IgD-negative memory B cell (primary cell): ENCODE results near the gene SHB. TPM values are rescaled to one million over a fixed set of nuclear protein-coding genes. Genes with fewer than 3 reads are reported as not detected.

Experiments
- H3K27ac Mint-ChIP-seq, 3 donors: one replicate each; pipeline ENCODE4 v1.8.0; 2020 to 2022; ENCODE audit warnings: mild to moderate bottlenecking in 3 of 3, mixed read lengths in 3 of 3, moderate library complexity in 1 of 3
- H3K27me3 Mint-ChIP-seq: one replicate; pipeline ENCODE4 v1.8.0; 2021; ENCODE audit warnings: mixed read lengths
- H3K36me3 Mint-ChIP-seq: one replicate; pipeline ENCODE4 v1.8.0; 2020; ENCODE audit warnings: mild to moderate bottlenecking, mixed read lengths
- H3K4me1 Mint-ChIP-seq, 3 donors: one replicate each; pipeline ENCODE4 v1.8.0; 2020 to 2022; ENCODE audit warnings: mixed read lengths in 3 of 3, mild to moderate bottlenecking in 1 of 3
- H3K4me3 Mint-ChIP-seq, 4 donors: one replicate each; pipeline ENCODE4 v1.8.0; 2020 to 2022; ENCODE audit warnings: mild to moderate bottlenecking in 4 of 4, mixed read lengths in 4 of 4, moderate library complexity in 3 of 4
- H3K9me3 Mint-ChIP-seq, 3 donors: one replicate each; pipeline ENCODE4 v1.8.0; 2020 to 2021; ENCODE audit warnings: mixed read lengths in 3 of 3, mild to moderate bottlenecking in 1 of 3
- polyA plus RNA-seq: library from polyadenylated mRNA; unstranded; fragments of 300-500 nt; fragmentation: Illumina TruSeq; gene quantifications from one replicate; pipeline ENCODE4 v1.2.3, GENCODE V29; 2021

SHB gene
- polyA plus RNA-seq, 1 donor from 2014 or later = not detected

DNA sequence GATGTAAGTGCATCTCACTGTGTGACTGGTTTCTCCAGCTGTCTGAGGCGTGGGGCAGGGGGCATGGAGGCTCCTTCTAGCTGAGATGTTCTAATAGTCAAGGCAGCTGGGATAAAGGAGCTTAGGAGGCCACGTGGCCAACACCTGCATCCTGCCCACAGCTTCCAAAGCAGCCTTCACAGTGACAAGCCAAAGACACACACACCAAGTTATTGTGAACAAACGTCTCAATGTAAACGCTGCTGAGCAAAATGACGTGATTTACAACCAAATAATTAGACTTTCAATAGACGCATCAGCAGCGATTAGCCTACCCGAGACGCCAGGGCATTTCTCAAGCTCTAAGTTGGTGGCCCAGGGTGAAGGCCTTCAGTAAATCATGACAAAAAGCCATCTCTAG is 141.9 kb downstream of the SHB start:
- no peaks in the 10 kb centered on the region for H3K4me1 Mint-ChIP-seq
- H3K4me3 Mint-ChIP-seq = no peak overlapping the region
- H3K9me3 Mint-ChIP-seq = peaks cover 0 to 4% (median 0%) of the 10 kb centered on the region in 3 donors
- no peaks in the 10 kb centered on the region for H3K36me3 Mint-ChIP-seq
- H3K27ac Mint-ChIP-seq = no peak overlapping the region
- peaks cover 5% of the 10 kb centered on the region for H3K27me3 Mint-ChIP-seq

DNA sequence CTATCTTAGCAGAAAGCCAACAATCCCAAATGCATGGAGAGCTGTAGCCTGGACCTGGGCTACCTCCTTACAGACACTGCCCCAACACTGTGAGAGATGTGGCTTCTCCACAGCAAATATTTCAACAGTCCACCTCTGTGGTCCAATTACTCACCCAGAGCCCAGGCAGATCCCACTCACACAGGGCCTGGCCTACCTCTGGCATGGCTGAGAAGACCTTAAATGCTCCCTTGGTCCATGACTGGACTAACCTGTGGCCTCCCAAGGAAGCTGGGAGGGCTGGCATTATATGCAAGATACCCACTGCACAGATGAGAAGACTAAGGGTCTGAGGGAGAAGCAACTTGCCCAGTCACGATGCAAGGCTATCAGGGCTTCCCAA is 142.3 kb downstream of the SHB start:
- Mint-ChIP-seq H3K4me3 (no peak overlapping the region), H3K36me3 (no peaks in the 10 kb centered on the region), H3K9me3 (peaks cover 0 to 4% (median 0%) of the 10 kb centered on the region in 3 donors), H3K4me1 (no peaks in the 10 kb centered on the region), H3K27me3 (peaks cover 5% of the 10 kb centered on the region), H3K27ac (no peak overlapping the region)

DNA sequence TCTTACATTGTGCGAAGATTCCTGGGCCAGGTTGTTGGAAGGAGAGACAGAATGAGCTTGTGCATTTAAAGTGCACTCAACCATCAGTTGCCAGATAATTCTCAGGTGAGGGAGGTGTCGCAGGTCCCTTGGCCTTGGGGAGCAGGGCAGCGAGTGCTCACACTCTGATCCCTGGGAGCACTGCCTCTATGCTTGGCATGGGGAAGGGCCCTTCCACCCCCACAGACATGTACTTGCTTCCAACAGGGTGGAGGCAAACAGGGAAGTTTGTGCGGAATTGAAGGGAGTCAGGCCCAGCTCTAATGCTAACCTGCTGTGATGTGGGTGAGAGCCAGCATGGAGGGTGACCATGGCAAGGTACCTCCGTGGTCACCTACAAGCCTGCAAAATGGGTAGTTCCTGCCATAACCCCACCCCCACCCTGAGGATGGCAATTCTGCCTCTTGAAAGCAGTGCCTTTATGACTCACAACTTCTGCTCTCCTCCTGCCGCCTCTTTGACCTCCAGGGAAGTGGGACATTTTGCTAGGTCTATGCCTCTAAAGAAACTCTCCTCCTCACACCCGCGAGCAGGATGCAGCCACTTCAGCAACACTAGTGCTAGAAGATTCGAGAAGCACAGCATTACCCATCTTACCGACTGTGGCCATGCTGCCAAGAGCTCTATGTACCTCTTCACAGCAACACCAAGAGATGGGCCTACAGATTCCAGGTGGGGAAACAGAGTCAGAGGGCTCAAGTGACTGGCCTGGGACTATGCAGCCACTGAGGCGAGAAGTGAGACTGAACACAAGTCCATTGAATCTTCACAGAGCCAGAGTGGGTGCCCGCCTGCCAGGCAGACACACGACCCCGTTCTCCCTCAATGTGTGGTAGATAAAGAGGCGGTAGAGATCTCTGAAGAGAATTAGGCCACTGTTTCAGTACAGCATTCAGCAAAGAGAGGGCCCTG is 143.0 kb downstream of the SHB start:
- Mint-ChIP-seq H3K4me3 (no peak overlapping the region), H3K27ac (no peak overlapping the region), H3K9me3 (peaks cover 0 to 4% (median 0%) of the 10 kb centered on the region in 3 donors), H3K27me3 (peaks cover 7% of the 10 kb centered on the region), H3K4me1 (no peaks in the 10 kb centered on the region), H3K36me3 (no peaks in the 10 kb centered on the region)

DNA sequence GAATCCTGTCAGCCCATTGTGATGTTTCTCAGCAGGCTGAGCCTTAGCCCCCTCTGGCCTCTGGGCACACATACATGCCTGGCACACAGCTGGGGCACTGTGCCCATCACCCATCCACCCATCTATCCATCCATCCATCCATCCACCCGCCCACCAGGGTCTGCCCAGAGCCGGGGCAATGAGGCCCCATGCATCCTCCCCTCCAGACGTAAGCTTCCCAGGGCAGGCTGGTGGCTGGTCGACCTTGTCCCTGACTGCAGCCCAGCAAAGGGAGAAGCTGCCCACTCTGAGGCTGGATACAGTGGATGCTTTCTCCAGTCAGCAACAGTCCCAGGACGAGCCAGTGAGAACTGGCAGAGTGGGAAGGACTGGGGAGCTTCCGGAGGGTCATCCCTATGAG is 144.0 kb downstream of the SHB start:
- Mint-ChIP-seq H3K4me3 (no peak overlapping the region), H3K36me3 (no peaks in the 10 kb centered on the region), H3K27ac (no peak overlapping the region), H3K4me1 (no peaks in the 10 kb centered on the region), H3K27me3 (peaks cover 7% of the 10 kb centered on the region), H3K9me3 (no peaks in the 10 kb centered on the region)

DNA sequence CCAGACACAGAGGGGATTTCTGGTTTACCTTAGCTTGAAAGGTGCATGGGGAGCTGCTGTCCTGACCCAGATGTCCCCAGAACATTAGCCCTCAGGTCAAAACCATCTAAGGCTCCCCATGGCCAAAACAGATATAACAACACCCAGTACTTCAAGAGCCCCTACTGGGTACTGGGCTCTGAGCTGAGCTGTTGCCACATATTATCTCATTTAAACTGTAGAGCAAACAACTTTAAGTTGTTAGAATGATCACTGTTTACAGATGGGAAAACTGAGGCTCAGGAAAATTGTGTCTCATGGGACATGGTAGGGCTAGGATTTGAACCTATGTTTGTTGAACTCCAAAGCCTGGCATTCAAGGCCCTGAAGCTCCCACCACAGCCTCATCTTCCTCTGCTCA is 144.5 kb downstream of the SHB start:
- H3K36me3 Mint-ChIP-seq = no peaks in the 10 kb centered on the region
- H3K9me3 Mint-ChIP-seq = no peaks in the 10 kb centered on the region
- H3K4me3 Mint-ChIP-seq = no peak overlapping the region
- no peaks in the 10 kb centered on the region for H3K4me1 Mint-ChIP-seq
- no peak overlapping the region for H3K27ac Mint-ChIP-seq
- H3K27me3 Mint-ChIP-seq = peaks cover 6% of the 10 kb centered on the region

DNA sequence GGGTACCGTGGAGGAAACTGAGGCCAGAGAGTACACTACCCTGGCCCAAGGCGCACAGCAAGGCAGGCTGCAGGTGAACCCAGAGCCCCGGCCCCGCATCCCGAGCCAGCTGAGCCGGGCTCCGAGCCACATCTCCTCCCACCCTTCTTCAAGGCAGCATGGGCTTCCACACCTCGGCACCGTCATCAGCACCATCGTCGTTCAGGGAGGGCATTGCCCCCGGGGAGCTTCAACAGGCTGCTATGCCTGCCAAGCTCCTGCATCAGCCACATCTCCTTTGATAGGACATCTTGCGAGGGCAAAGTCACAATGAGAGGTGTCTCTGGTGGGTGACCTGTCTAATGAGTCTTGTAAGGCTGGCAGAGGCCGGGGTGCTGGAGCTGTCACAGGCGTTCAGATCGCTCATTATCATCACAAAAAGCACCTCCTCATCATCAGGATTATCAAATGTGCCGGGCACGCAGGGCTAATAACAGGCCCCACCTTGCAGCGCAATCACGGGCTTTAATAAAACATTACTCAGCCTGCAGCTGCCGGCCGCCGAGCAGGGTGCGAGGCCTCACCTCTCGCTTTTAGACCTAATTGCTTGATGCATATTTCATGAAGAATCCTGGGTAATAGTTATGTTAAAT is 145.1 kb downstream of the SHB start:
- H3K4me3 Mint-ChIP-seq = no peak overlapping the region
- no peaks in the 10 kb centered on the region for H3K36me3 Mint-ChIP-seq
- H3K27me3 Mint-ChIP-seq = peaks cover 6% of the 10 kb centered on the region
- no peak overlapping the region for H3K27ac Mint-ChIP-seq
- H3K9me3 Mint-ChIP-seq = no peaks in the 10 kb centered on the region
- no peaks in the 10 kb centered on the region for H3K4me1 Mint-ChIP-seq

DNA sequence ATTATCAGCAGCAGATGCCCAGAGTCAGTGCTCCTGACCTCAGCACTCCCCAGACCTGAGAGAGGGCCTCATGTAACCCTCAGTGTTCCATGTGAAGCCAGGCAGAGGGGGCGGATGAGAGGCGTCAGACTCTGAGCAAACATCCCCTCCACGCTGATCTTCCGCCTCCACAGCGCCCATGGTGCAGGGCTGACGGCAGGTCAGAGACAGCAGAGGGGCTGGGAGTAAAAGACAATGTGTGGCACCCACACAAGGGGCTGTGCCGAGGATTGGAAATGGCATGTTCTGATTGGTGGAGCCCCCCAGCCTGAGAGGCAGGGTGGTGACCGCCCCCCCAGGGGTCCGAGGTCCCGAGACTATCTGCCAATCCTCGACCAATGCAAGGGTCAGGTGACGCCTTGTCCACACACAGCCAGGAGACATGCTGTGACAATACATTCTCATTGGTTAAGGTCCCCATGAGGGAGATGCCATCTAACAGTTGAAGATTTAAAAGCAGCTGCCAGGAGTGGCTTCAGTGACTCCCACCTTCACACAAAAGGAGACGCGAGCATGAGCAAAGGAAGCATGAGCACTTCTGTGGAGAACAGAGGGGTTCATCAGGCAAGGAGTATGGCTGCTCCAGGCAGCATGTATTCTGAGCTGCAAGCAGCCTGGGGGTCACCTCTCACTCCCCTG is 145.8 kb downstream of the SHB start:
- H3K9me3 Mint-ChIP-seq = no peaks in the 10 kb centered on the region
- H3K4me1 Mint-ChIP-seq = no peaks in the 10 kb centered on the region
- H3K27ac Mint-ChIP-seq = no peak overlapping the region
- no peaks in the 10 kb centered on the region for H3K36me3 Mint-ChIP-seq
- H3K4me3 Mint-ChIP-seq = no peak overlapping the region
- peaks cover 6% of the 10 kb centered on the region for H3K27me3 Mint-ChIP-seq

DNA sequence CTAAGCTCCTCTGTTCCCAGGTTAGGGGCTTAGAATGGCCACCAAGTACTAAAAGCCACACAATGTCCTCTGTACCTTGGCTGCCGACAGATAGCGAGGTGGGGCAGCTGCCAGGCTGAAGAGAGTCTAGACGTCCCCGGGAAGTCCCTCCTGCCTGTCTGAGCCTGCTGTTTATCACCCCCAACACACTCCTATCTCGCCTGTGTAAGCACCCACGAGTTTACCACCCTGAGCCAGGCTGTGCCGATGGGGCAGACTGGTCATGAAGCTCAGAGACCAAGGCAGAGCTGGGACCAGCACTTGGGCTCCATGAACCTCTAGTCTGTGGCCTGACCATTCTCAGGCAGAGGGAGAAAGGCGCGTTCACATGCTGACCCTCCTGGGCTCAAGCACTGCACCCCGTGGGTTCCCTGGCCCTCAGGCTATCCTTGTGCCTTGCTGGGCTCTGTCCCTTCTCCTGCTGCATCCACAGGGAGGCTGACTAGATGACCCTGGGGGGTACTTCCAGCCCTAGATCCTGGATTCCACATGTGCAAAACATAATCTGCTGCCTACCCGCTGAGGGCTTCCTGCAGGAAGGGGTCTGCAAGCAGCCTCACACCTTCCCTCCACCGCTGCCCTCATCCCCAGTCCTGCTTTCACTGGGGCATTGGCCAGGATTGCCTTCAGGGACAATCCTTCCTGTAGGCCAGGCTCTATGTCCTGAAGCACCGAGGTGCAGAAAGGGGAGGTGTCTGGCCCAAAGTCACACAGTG is 146.5 kb downstream of the SHB start:
- H3K27ac Mint-ChIP-seq = no peak overlapping the region
- no peaks in the 10 kb centered on the region for H3K9me3 Mint-ChIP-seq
- peak overlapping the region in 2 of 4 donors; percentile 16 to 35 for H3K4me3 Mint-ChIP-seq
- no peaks in the 10 kb centered on the region for H3K4me1 Mint-ChIP-seq
- peaks cover 6% of the 10 kb centered on the region for H3K27me3 Mint-ChIP-seq
- H3K36me3 Mint-ChIP-seq = no peaks in the 10 kb centered on the region

DNA sequence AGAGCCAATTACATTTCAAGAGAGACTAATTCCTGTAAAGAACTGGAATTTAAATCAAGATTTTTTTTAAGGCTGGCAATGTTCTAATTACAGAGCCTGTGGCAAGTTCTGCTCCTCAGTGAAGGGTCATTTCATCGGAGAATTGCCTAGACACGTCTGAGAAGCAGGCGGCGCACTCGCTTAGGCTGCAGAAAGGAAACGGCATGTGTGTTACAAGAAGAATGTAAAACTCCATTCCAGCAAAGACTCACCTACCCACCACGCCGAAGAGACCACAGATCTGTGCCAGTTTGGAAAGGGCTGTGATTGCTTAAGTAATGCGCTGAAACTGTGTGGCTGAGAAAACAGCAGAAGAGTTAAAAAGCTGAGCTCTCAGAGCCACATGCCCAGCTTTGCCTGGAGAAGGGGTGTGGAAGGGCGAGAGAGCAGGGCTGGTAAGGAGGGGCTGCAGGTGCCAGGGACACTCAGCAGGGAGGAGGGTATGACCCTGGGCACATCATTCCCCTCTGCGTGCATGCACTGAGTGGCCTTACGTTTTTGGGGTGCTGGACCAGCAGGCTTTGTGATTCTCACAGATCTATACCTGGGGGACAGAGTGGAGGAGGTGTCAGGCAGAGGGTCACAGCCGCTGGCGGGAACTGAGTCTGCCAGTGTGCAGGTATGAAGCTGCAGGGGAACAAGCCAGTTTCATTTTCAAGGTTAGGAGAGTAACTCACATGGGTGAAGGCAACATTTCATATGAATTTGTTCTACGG is 147.3 kb downstream of the SHB start:
- Mint-ChIP-seq H3K4me3 (peak overlapping the region in 1 of 4 donors; percentile 35), H3K27me3 (peaks cover 6% of the 10 kb centered on the region), H3K4me1 (no peaks in the 10 kb centered on the region), H3K9me3 (no peaks in the 10 kb centered on the region), H3K36me3 (no peaks in the 10 kb centered on the region), H3K27ac (no peak overlapping the region)

DNA sequence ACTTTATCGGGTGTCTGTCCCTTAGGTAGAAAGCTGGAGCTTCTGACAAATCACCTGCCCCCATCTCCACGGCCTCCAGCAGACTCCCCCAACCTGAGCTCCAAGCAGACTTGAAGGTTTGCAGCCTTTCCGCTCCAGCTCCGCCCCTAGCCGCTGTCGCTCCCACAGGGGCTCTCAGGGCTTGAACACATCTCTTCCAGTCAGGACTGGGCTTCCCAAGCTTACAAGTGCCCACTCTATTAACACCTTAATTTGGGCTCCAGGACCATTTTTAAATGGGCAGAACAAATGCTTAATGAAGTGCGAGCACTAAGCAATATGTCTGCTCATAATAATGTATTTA is 147.9 kb downstream of the SHB start:
- H3K4me3 Mint-ChIP-seq = no peak overlapping the region
- H3K27me3 Mint-ChIP-seq = peaks cover 4% of the 10 kb centered on the region
- H3K9me3 Mint-ChIP-seq = no peaks in the 10 kb centered on the region
- H3K36me3 Mint-ChIP-seq = no peaks in the 10 kb centered on the region
- H3K27ac Mint-ChIP-seq = peak overlapping the region in 1 of 3 donors; percentile 82
- no peaks in the 10 kb centered on the region for H3K4me1 Mint-ChIP-seq

DNA sequence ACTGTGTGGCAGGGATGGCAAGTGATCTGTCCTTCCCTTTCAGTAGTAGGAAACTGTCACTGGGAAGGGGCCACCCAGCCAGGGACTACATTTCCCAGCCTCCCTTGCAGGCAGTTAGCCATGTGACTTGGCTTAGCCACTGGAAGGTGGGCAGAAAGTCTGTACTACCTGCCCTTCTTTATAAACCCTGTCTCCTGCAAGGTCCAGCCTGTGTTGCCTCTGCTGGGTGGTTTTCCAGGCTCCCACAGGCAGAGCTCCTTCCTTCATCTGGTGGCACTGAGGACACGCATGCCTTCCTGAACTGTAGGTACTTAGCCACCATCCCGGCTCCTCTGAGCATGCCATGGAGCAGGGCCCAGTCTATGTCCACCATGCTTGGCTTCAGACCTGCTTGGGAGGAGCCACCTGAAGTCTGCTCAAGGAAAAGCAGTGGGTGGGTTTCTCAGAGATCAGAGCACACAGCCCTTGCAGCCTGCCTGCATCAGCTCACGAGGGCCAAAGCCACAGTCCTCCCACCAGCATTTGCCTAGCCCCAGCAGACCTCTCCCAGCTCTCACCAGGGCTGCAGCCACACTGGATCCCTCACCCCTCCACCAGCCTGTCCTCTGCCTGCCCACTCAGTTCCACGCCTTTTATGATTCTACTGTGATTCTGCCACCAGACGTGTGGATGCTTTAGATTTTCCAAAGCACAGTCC is 148.4 kb downstream of the SHB start:
- H3K9me3 Mint-ChIP-seq = no peaks in the 10 kb centered on the region
- H3K4me1 Mint-ChIP-seq = no peaks in the 10 kb centered on the region
- no peaks in the 10 kb centered on the region for H3K36me3 Mint-ChIP-seq
- H3K27ac Mint-ChIP-seq = peak overlapping the region in 1 of 3 donors; percentile 82
- H3K27me3 Mint-ChIP-seq = peaks cover 3% of the 10 kb centered on the region
- H3K4me3 Mint-ChIP-seq = no peak overlapping the region

DNA sequence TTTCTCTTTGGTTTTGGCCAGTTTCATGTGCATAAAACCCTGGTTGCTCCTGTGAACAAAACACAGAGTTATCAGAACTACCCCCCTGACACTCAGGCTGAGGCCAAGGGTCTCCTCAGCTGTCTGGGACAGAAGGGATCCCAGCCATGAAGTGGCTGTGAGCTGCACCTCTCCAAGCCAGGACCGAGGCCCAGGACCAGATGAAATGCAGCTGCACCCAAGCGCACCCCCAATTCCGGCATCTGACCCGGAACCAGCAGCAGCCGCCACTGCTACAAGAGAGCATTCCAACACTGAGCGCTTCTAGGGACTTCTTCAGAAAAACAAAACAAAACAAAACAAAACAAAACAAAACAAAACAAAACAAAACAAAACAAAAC is 149.1 kb downstream of the SHB start:
- Mint-ChIP-seq H3K27me3 (peaks cover 2% of the 10 kb centered on the region), H3K4me1 (no peaks in the 10 kb centered on the region), H3K27ac (peak overlapping the region in 1 of 3 donors; percentile 82), H3K4me3 (no peak overlapping the region), H3K36me3 (no peaks in the 10 kb centered on the region), H3K9me3 (no peaks in the 10 kb centered on the region)

DNA sequence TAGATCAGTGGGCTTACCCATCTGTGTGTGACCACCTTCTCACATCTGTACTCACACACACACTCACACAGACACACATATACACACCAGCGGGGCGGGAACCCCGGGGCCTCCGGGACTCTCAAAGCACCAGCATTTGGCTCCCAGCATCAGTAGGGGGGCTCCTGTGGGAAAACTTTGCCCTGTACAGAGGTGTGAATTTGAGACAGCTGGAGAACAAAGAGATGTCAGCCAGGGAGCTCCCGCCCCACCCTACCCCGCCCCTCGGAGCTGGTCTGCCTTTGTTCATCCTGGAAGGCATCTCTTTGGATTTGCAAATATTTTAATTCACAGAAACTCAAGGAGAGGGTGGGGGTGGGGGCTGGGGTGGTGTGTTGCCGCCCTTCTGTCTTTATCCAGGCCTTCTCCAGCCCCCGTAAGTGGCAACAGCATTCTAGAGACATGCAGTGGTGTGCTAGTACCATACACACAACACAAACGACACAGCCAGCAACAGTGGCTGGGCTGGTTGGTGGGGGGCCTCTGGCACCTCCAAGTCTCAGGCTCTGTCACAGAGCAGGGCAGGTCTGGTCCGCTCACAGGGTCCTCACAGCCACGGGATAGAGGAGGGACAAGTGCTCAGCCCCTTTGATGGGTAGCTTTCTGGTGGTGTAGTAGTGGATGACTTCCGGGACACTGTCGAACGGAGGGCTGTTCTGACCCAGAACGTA is 149.6 kb downstream of the SHB start:
- Mint-ChIP-seq H3K36me3 (no peaks in the 10 kb centered on the region), H3K4me3 (no peak overlapping the region), H3K9me3 (no peaks in the 10 kb centered on the region), H3K27me3 (peaks cover 2% of the 10 kb centered on the region), H3K4me1 (no peaks in the 10 kb centered on the region), H3K27ac (no peak overlapping the region)
